HG02970 (cell line): ENCODE results near the gene FBXL4.

ENCODE experiments used
- ATAC-seq: cut with Tn5 transposase; IDR thresholded peaks from one replicate; pipeline ENCODE4 v1.9.1; 2021; ENCODE audit warnings: mild to moderate bottlenecking, moderate library complexity, moderate number of reproducible peaks; ENCODE audit not compliant: unreplicated experiment, low FRiP score

FBXL4 gene

DNA sequence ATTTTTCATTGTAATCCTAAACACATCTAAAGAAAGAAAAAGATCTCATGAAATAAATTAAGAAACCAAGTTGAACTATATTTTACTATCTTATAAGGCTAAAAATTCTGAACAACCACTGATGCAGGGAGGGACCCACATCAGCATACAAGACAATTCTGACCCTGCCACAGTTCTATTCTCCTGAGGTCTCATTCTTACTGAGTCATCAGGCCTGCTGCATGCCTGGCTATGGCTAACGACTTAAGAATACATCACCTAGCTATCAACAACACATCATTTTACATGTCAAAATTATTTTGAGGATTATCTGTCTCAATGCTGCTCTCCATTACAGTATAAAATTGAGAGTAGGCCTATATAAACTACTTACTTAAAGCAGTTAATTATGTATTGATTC, 52.9 kb downstream of the FBXL4 start:
- no peak for ATAC-seq

DNA sequence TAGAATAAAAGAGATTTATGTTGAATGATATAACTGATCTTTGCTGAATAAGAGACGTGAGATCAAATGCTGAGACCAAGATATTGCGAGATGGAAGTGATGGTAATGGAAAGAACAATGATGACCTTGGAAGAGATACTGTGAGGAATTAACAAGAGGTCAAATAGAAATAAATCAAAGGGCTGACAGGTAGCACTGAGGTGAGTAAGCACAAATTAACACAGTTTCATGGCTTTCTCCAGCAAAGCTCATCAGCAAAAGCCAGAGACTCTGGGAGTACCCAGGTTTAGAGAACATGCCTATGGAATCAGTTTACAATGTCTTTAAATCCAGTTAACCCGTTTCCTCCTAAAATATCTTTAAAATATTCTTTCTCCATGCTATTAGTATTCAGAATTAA, 60.1 kb downstream of the FBXL4 start:
- ATAC-seq = no peak

DNA sequence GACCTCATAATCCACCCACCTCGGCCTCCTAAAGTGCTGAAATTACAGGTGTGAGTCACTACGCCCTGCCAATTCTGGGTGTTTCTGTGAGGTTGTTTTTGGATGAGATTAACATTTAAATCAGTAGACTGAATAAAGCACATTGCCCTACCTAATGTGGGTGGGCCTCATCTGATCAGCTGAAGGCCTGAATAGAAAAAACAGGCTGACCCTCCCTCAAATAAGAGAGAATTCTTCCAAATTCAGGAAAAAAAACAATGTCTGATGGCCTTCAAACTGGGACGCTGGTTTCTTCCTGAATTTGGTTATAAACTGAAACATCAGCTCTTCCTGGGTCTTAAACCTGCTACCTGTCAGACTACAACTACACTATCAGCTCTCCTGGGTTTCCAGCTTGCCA, 62.4 kb downstream of the FBXL4 start:
- no peak for ATAC-seq

DNA sequence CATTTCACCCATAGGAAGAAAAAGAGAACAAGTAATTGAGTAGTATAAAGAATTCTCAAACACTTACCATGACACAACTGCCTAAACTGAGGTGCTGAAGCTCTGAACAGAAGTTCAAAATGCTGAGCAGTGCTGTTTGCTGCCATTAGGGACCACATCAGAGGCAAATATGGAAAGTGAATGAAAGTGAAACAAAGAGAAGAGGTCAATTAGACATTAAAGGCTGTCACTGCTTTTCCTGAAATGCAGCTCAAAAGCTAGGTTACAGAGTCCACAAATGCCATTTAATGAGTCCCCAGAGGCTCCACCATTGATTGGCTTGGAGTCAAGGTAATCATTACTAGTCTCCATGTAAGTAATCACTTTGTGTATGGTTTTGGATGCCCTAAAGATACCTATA, 67.3 kb downstream of the FBXL4 start:
- peak; percentile 79 for ATAC-seq

DNA sequence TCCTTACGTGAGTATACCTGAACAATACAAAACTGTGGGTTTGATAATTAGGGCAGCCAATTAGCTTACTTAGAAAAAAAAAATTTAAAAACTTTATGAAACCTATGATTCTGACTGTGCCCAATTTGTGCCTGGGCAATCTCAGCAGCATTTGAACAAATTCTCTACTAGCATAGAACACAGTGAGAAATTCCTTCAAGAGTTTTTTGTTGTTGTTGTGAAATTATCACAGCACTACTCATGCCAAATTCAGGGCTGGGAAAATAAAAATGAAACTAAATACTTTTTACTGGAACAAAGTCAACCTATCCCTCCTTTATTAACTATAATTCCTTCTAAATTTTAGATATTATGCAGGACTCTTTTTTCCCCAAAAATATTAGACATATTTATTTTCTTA, 70.5 kb downstream of the FBXL4 start:
- no peak for ATAC-seq

DNA sequence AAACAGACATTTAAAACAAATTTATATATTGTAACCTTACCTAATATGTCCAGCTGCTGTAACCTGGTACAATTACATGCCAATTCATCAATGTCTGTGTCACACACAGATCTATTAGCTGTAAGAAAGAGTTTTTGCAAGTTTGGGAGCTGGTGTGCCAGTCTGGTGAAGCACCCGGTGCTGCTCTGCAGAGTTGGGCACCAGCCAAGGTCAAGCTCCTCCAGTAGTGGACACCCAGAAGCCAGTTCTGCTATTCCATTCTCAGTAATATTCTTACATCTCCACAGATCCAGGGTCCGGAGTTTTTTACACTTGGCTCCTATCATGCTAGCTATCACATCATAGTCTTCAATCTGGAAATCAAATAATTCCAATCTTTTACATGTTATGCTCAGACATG, 72.4 kb downstream of the FBXL4 start:
- no peak for ATAC-seq

DNA sequence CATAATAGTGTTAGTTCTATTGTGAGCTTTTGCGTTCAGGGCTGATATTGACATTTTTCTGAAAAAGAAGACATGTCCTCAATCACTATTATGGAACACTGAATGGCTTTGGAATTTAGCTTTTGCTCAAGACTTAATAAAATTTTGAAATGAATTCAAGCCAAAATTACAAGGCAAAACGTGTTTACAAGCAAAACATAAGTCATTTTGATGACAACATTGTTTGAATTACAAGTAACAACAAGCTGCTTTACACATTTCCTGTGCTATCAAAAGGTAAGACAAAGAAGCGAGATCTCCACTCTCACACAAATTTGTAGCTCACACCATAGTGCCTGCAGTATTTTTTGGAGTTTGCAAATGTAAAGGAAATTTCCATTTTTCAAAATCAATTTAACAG, 75.9 kb downstream of the FBXL4 start:
- no peak for ATAC-seq

DNA sequence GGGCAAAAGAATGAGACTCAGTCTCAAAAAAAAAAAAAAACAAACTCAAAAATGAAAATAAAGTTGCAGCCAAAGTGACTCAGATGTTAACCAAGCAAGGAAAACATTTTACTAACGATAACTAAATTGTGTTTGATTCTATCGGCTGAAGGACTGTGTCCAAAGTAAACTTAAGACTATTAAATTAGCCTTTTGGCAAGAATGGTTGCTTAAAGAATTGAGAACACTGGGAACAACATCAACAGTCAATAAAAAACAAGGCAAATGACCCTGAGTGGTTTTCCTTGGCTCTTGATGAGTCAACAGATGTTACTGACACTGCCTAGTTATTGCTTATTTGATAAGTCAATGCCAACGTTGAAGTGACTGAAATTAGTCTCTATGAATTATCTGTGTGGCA, 76.7 kb downstream of the FBXL4 start:
- no peak for ATAC-seq

DNA sequence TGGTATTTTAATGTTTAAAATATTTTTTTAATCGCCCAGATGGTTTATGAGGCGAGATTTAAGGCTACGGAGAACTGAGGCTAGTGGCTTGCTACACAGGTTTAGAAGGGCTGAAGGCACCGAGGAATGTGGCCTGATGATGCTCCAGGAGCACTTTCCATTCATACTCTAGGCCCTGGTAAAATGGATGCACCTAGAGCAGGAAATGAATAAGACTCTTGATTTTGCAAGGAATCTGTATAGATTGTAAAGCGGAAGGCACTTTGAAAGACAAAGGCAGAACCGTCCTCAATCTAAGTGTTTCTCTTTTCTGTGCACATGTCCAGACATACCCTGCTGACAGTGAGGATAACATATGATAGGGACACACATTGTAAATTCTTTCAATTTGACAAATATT, 83.2 kb downstream of the FBXL4 start:
- no peak for ATAC-seq

DNA sequence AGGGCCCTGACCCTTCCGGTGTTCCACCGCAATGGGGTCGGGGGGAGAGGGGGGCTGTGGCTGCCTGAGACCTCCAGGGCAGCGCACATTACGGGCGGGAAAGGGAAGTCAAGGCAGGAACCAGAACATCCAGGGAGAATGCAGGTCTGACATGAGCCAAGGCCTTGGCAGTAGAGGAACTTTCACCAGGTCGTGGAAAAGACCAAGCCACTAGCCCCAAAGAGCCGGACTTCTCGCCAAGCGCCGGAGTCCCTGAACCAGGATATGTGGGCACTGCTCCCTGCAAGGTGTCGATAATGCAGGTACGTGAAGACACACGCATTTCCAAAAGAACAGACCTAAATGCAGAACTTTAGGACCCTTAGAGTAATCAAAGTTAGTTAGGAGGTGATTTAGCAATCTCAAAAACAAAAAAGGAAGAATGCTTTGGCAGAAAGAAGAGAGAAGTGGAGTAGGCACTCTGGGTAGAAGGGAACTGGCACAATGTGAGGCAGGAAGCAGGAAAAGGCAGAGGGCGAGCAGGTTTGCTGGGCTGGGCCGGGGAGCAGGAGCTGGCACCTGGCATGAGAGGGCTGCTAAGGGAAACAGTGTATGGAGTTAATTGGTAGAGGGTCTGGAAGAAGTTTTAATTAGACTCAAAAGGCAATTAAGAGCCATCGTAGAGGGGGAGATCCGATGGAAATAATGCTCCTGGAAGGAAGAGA, 99.1 kb downstream of the FBXL4 start:
- ATAC-seq = no peak

DNA sequence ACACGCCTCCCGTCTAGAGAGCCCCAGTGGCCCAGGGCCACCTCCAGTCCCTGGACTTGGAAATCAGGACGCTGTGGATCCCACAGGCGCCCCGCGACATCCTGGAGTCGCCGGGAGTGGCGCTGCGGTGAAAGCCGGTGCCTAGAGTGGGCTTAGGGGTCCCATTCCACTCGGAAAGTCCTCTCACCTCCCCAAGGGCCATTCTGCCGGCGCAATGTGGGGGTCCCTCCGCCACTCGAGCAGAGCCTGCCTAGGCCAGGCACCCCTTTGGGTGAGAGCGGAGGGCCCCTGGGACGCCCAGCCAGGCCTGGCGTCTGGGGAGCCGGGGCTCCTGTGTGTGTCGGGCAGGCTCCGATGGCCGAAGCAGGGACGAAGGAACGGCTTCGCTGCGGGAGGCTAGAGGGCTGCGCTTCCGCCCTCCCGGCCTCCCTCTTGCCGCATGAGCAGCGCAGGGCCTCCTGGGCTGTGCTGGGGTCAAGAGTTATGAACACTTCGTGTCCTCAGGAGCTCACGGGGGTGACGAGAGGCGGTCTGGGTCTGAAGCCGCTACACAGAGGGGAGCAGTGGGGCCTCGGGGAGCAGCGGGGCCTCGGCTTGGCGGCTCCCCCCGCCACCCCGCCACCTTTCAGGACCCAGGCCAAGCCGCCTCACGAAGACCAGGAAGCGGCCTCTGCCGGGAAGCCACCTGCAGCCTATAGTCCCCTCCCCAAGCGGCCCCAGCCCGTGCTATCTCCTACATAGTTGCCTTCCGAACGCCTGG, 99.8 kb downstream of the FBXL4 start:
- no peak for ATAC-seq

DNA sequence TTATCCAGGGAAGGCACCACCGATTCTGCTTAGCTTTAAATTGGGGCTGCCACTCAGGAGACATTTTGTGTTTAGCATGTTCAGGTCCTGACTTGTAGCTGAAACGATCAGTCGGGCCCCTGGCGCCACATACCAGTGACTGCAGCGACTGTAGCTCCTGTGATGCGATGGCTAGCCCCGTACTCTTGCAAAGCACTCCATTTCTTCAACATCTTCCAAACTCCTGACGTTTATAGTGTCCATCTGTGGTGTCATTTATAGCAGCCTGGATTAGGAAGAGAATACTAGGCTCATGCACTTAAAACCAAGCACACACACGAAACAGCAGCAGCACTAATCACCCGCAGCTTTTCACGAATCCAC, 100.3 kb downstream of the FBXL4 start:
- no peak for ATAC-seq

DNA sequence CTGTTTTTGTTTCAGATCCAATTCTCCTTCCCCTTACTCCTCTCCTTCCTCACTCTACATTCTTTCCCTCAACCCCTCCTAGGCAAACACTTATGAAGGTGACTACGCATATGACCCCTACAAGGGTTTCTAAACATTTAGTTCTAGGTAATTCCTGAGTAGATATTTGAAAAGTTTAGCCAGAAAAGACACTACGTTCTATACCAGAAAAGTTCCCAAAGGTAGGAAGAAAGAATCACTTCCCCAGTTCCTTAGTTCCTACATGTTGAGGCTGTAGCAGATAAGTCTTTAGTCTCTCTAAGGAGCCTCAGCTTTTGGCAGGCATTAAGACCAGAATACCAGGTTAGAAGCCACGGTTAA, 101.7 kb downstream of the FBXL4 start:
- ATAC-seq = no peak

DNA sequence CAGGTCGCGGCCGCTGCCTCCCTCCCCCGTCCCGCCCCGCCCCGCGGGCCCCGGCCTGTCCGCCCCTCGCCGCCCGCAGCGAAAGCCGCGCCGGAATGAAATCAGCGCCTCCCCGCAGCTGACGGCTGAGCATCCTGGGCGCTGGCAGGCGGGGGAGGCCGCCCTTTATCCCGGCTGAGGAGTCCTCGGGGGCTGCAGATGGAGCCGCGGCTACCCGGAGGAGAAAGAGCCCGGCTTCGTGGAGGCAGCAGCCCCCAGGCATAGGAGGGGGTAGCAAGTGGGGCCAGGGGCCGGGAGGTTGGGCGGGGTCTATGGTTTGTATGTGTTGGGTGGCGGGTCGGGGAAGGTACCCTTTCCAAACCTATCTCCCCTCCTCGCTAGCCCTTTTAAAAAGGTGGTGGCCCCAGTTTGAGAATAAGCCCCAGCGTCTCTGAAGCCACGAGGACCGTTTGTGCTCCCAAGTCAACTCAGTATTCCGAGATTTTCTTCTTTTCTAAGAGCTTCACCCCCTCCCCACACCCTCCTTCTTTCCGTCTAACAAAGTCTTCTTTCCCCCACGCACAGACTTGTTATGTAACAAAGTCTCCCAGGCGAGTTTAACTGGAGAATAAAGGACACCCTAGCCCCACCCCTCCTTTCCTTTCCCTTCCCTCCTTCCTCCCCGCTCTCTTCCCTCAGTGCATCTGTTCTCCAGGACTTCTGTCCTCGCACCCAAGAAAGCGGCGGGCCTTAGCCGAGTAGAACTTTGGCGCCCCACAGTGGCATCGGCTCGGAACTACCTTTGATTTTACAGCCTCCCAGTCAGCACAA, 102.3 kb downstream of the FBXL4 start:
- ATAC-seq = peak; percentile 46

DNA sequence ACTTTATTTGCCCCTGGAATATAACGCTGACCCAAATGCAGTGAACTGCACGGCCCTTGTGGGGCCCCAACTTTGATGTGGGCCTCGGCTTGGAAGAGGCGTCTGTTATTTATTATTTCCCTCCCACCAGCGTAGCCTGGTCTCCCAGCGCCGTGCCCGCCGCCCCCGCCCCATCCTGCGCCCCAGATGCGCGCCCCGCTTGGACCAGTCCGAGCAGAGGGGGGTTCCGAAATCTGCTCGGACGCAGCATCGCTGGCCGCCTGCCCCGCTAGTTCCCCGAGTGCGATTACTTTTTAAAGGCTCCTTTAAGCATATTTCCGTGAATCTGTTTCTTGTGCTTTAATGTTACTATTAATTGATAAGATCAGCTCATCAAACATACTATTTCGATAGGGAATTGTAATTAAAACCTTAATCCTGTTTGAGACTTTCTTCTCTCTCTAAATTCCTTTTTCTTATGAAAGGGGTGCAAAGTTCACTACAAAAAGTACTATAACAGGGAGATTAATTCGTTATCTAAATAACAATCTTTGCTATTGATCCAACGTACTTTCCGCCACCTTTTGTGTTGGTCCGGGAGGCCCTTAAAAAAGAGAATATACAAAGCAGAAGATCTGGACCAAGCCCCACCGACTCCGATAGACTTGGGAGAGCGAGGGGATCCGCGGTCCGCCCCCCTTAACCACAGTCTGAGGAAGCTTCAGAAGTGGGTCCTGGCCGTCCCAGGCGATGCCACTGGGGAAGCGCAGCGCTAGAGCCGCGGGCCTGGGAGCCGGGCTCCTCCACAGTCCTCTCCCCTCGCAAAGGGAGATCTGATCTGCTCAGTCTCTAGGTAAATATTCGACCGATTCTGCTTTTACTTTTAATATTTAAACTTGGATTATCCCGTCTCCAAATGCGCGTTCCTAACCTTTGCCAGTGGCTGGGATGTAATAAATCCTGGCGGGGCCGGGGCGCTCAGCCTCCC, 103.2 kb downstream of the FBXL4 start:
- ATAC-seq = no peak

DNA sequence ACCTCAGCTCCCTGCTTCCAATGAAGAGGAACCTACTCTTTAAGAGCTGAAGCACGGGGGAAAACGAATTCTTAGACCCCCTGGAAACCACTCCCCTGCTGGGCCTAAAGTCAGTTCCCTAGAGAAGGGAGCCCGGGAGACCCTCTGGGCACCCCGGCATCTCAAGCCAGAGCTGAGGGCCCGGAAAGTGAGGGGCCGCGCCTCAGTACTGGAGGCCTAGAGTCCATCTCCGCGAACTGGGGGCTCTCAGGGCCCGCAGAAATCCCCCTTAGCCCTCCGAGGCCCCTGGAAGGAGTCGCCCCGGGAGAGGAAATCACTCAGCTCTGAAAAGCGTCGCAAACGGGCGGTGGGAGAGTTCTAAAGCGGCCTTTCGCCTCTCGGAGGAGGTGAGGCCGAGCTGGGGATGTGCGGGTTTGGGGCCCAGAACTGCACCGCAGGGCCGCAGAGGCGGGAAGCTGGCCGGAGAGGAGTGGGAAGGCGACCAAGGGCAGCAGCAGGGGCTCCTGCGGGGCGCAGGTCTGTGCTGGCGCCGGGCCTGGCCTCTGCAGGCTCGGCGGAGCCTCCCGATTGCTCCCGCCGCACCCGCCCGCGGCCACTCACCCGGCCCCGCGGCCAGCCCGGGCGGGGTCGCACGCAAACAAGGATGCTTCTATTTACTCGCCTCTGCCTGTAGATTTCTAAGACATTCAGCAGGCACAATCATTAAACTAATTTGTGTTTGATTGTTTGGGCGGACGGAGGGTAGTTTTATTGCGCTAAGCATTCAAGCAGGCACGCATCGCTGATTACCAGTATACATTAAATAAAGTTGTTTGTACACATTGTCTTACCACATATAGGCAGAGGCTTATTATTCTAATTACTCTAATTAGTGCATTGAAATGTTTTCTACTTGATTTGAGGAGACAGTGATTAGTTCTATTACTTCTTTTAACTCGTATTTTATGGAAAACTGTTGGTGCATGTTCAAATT, 104.2 kb downstream of the FBXL4 start:
- ATAC-seq = no peak

DNA sequence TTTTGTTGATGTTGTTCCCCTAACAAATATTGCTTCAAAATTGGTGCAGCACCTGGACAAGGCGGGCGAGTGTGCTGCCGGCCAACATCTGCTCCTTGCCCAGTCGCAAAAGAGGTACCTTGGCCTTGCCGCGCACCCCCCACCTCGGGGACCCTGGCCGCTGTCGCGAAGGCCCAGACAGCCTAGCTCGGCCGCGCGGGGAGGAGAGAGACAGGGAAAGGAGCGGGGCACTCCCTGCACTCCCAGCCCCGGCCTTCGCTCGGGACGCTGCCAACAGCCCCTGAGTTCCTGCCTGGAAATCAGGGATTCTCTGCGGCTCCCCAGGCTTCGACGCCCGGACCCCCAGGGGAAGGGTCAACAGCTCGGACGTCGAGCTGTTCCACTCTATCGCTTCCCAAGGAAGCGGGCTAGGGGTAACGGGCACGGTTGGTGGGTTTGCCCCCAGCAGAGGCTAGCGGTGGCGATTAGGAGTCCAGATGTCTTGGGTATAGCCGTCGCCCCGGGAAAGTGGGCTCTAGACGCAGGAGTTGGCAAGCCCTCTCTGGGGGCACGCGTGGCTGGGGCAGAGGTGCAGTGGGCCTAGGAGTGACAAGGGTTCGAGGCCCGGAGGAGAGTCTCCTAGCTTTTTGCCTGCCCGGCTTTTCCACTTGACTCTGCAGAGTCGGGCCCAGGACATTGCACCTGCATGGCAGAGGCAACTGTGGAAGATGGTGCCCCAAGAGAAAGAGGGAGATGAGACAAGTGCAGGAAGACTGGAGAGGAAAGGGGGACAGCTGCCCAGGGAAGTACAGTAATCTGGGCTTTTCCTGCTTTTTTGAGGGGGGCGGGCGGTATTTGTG, 105.2 kb downstream of the FBXL4 start:
- no peak for ATAC-seq

DNA sequence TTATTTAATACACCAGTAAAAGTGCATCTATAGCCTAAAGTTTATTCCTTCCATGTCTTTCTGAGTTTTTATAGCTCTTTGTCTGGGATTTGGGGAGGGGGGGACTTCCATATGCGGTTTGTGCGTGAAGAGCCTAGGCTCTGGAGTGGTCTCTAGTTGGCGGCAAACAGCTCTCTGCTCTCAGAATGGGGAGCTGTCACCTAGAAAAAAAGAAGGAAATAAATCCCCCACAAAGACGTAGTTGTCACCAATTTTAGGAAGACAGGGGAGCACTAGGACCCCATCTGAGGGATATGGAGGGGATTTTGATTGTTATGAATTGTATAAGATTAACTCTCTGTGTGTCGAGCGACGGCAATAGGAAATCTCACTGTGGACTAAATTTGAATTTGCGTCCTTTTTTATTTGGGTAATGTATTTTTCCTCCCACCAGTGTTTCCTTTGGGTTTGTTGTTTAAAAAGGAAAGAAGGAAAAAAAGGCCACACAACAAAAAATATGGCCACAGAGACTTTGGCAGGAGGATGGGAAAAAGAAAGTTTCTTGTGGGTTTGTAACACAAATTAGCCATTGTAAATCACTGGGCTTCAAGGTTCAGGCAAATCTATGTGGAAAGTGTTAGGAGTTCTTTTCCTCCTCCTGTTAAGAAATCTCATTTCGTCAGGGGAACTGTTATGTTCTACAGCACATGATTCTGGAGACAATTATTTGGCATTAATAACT, 106.0 kb downstream of the FBXL4 start:
- no peak for ATAC-seq
